GM19351 (cell line): ENCODE measurements around the gene TEX52.
A peak's percentile ranks its signal among the peaks of the same experiment; 100 is the strongest.

Source experiments
- ATAC-seq: cut with Tn5 transposase; IDR thresholded peaks from one replicate; pipeline ENCODE4 v1.9.1; 2021; ENCODE audit warnings: mild to moderate bottlenecking, moderate library complexity; ENCODE audit not compliant: unreplicated experiment

The TEX52 gene

DNA sequence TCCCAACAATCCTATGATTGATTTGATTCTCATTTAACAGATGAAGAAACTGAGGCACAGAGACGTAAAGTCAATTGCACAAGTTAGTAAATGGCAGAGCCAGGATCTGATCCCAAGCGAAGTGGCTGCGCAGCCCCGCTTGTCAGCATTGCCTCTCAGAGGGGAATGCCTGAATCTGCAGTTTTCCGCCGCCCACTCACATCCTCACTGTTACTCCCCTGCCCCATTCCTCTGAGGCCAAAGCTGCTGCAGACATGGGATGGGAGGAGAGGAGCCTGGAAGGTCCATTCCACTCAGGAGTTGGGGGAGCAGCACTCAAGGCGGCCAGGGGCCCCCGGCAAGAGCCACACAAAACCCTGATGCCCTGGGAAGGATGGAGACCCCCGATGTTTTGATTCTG is 23.0 kb downstream of the TEX52 start:
- no peak for ATAC-seq

DNA sequence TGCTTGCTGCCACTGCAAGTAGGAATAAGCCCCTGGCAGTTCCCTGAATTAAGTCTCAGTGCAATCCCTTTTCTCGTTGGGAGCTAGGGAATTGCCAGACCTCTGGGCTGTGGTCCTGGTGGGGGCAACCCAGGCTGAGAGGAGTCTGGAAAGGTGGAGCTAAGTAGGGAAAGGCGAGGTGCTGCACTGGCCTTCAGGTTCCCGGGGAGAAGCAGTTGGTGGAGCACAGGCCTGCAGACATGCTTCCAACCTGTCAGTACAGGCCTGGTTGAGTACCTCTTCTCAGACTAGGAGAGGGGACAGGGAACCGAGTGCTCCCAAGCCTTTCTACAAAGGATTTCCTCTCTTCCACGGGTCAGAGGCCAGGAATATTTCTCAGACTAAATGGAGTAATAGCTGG is 23.5 kb downstream of the TEX52 start:
- ATAC-seq, result no peak

DNA sequence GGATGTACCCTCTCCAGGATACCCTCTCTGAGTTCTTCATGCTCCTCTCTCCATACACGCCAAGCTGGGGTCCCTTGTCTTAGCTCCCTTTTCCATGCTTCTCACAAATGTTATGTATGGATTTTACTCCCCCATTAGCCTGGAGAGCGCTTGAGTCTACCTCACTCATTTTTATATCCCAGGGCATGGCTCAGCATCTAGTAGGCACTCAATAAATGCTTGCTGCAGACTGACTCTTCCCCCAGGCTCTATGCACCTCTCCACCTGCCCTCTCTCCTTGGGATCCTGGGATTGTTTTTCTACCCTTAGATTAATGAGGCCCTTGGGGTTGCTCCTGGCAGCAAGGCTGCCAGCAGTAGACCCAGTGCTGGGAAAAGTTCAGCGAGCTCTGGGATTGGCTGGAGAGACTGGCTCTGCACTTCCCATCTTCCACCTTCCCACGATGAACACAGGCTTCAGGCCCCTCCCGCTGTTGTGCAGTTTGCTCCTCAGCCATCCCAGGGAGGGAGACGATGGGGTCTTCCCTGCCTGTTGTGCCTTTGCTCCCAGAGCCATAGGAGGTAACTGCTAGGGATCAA is 24.2 kb downstream of the TEX52 start:
- ATAC-seq, result no peak

DNA sequence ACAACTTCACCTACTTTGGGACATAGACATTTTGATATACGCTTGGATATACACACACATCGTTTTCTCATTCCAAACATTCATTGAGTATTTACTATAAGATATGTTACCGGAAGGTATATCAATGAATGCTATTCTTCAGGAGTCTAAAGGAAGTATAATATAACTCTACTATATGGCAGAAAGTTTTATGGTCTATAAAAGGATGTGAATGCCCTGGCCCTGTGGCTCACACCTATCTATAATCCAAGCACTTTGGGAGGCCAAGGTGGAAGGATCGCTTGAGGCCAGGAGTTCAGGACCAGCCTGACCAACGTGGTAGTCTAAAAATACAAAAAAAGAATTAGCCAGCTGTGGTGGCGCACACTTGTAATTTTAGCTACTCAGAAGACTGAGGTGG is 27.6 kb downstream of the TEX52 start:
- ATAC-seq, result no peak

DNA sequence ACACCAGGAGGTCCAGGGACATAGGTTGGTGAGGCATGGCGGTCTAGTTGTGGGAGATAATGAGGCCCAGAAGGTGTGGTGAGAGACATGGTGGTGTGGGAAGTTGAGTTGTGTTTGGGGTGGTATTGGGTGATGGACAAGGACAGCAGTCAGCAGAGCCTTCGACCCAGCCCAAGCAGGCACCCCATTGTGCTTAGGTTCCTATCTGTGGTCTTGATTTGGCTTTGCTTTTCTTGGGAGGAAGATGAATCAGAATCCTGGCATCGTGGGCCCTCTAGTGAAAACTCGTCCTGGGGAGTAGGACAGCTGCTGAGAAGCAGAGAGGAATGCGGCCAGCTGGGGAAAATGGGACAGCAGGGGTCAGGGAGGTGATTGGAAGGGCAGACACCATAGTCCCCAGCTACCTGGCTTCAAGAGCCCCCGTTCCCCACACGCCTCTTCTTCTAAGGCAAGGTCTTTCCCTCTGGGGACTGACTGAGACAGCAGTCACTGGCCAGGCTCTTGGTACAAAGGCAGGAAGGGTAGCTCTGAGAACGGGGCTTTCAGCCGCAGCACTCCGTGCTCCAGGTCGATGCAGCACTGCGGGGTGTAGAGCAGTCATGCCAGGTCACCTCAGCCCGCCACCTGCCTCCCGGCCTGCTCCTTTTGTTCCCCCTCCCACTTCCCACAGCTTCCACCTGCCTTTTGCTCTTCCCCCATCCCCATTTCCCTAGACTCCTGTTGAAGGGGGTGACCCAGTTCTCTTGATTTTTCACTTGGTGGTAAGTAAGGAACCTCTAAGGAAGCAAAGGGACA is 29.9 kb downstream of the TEX52 start:
- ATAC-seq, result no peak

DNA sequence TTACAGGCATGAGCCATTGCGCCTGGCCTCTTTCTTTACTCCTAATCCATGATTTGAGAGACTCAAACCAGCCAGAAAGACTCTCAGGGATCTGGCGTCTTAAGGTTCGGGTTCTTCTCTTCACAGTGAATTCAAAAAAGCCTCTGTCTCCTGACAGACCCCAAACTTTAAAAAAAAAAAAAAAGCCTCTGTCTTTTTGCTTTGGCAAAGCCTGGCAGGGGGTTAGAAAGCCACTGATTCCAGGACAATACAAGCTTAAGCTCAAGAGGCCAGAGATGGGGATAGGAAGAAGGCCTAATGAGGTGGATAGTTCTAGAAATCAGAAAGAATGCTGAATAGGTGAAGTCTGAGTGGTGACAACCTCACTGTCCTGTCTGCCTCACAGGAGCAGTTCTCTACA is 30.8 kb downstream of the TEX52 start:
- no peak for ATAC-seq

DNA sequence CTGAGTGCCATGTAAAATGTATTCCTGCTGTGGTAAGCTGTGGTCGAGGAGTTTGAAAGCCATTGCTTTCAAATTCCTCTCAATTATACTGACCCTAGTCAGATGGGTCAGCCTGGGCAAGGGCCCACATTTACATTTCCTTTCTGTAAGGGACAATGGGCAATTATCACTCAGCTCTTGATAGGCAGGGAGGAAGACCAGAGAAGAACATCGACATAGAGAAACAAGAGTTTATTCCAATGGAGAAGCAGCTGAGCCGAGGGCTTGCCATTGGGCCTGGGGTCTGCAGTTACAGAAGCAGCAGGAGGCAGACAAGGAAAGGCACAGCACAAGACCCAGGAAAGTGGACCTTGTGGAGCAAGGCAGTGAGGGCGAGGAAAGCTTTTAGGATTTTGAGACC is 31.7 kb downstream of the TEX52 start:
- no peak for ATAC-seq

DNA sequence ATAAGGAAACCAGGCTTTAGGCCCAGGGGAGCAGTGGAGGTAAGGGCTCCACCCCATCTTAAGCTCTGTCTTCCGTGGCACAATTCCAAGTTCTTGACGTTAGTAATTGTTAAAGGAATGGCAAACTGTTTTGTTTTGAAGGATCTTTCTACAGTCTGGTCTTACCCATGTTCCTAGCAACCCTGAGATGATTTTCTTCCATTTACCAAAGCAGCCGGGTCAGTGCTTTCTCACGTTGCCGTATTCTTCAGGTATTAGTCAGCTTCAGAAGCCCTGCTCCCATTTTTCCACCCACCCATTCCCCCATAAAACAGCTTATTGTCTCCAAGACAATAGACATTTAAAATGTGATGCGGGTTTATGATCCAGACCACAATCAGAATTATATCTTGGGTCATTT is 32.3 kb downstream of the TEX52 start:
- no peak for ATAC-seq

DNA sequence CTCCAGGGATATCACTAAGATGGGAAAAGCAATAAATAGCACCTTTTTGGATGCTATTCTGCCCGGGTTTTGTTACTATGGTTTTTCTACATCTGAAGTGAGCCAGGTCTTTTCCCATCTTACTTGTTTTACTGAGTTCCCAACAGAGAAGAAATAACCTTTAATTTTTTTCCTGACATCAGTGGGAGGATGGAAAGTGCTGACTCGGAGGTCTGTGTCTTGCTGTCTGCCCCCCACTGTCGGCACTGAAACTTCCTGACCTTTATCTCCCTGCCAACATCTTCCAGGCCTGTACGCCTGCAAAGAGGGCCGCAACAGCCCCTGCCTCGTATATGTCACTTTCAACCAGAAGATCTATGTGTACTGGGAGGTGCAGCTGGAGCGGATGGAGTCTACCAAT is 33.4 kb downstream of the TEX52 start:
- no peak for ATAC-seq

DNA sequence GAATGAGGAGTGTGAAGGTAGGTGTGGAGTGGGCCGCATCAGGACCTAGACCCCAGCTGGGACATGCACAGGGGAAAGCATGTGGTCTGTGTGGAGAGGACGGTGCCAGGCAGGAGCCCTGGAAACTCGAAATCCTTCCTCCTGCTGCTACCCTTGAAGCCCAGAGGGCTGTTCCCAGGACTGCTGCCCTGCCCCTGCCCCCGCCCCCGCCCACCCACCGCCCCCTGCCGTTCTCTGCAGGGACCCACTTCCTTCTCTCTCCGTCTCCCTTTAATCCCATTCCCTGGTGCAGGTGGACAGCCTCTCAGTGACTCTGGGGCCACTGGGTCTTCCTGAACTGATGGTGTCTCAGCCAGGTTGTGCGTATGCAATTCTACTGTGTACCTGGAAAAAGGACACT is 36.4 kb downstream of the TEX52 start:
- ATAC-seq, result no peak

DNA sequence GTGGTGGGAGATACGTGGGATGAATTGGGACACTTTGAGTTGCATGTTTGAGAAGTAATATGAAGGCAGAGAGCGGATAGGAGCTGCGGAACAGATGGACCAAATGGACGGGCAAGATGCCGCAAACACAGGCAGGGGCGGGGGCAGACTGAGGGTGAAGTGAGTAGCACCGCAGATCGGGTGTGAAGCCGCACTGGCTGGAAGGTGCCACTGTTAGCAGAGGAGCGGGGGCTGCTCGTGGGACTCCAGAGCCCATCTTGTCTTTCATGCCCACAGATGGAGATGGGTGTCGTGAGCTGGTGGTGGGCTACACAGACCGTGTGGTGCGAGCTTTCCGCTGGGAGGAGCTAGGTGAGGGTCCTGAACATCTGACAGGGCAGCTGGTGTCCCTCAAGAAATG is 37.0 kb downstream of the TEX52 start:
- ATAC-seq, result no peak

DNA sequence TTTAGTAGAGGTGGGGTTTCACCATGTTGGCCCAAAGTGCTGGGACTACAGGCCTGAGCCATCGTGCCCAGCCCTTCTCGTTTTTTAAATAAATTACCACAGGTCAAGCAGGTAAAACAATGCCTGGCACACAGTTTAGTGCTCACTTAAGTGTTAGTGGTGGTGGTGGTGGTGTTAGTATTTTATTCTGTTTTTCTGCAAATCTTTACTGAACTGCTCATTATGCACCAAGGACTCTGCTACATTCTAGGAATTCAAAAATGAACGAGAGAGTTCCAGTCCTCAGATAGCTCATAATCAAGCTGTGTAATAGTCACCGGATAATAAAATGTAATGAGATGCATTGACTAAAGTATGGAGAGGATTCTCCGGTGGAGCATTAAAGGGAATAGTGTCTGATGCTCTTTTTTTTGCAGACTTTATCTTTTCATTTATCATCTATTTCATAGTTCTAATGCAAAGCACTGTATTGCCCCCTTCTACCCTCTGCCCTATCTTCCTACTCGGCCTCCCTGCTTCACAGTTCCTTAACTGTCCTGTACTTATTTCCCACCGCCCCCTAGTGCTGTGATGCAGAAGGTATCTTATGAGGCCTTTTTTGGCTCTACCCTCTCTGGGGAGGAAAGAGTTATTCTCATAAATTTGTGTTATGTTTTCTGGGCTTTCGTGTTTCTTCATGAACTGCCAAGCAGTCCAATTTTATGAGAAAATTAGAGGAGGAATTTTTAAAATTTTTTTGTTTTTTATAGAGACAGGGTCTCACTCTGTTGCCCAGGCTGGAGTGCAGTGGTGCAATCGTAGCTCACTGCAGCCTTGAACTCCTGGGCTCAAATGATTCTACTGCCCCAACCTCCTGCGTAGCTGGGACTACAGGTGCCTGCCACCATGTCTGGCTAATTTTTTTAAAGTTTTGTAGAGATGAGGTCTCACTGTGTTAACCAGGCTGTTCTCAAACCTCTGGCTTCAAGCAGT is 43.3 kb downstream of the TEX52 start:
- peak; percentile 40 for ATAC-seq

DNA sequence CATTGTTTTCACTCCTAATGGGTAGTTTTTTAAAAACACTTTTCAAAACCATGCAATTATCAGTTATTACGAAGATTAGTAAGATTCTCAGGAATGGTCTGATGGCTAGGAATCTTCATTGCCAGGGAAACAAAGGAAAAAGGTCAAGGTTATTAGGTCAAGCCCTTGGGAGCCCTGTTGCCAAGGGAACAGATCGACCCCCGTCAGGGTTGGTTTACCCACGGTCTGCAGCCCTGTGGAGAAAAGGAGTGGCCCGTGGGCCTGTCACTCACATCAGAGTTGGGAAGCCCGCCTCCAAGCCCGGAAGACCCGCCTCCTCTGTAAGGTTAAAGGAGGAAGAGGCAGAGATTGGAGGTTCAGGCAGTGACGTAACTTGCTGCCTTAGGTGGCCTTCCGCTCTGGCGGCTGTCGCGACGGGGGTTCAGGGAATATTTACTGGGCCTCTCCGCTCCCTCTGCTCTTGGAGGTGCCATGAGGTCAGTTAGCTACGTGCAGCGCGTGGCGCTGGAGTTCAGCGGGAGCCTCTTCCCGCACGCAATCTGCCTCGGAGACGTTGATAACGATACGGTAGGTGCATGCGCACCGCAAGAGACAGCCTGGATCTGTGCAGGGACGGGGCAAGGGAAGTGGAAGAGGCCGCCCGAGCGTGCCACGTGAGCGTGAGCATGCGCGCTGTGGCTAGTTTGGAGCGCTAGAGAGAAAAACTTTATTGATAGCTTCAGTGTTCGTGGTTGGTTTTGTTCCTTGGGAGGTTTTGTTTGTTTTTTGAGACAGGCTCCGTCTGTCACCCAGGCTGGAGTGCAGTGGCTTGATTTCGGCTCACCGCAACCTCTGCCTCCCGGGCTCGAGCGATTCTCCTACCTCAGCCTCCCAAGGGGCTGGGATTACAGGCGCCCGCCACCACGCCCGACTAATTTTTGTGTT is 44.3 kb downstream of the TEX52 start, which contains the start of gene ITFG2:
ITFG2 (plus strand) TSS at position 379 of the 924 bp plus-strand sequence; CDS start at position 472, 93 bp downstream.
- ATAC-seq, result peak; percentile 96

DNA sequence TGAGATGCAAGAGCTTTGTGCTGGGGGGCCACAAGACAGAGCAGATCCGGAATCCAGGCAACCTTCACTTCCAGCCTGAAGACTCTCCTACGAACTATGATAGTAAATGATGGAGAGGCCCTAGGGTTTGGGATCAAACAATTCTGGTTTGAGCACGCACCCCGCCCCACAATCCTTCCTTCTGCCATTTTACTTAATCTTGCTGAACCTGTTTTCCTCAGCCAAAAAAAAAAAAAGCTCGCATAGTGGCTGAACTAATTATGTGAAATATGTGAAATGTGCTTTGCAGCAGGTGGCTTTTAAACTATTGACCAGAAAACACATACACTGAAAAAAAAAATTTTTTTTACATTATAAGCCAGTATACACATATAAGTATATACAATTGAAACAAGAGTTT is 45.0 kb downstream of the TEX52 start:
- ATAC-seq, result no peak

DNA sequence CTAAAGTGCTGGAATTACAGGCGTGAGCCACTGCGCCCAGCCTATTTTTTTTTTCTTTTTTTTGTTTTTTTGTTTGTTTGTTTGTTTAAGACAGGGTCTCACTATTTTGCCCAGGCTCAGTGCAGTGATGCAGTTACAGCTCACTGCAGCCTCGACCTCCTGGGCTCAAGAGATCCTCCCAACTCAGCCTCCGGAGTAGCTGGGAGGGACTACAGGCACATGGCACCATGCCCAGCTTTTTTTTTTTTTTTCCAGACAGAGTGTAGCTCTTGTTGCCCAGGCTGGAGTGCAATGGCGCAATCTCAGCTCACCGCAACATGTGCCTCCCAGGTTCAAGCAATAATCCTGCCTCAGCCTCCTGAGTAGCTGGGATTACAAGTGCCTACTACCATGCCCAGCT is 50.1 kb downstream of the TEX52 start:
- ATAC-seq, result no peak

DNA sequence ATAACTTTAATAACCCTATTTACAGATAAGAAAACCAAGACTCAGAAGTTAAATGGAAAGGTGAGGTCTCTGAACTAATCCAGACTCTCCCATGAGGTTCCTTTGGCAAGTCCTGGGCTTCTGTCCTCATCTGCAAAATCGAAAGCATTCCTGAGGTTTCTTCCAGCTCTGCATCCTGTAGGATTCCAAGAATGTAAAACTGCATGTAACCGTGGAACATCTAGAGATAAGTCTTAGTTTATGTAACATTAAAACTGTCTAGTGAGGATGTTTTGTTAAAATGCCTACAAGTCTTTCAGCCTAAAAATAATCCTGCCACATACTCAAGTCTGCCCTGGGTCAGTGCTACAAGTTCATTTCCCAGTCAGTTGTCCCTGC is 51.7 kb downstream of the TEX52 start:
- ATAC-seq, result no peak

DNA sequence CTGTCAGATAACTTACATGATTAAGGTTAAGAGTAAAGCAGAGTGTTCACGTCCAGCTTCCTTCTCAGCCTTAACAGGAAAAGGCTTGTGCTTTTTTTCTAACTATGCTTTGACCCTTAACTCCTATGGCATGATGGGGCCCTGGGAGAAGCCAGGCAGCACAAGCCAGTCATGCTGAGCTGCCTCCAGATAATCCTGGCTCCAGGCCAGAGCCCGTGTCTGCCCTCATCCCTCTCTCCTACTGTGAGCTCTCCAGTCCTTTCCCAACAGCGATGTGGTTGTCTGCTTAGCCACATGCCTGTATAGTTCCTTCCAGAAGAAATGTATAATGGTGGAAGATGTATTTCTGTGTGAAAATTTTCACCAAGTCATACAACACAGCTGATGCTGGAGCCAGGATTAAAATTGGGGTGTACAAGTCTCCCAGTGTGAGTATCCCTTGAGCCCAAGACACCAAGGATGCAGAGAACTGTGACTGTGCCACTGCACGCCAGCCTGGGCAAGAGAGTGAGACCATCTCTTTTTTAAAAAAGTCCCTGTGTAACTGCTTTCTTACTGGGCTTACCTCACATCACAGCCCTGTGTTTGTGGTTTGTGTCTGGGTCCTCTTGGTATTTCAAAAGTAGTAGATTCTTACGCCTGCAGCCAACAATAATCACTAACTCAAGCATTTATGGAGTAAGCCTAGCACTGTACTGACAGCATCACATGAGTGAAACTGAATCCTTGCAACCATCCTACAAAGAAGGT is 52.3 kb downstream of the TEX52 start:
- no peak for ATAC-seq

DNA sequence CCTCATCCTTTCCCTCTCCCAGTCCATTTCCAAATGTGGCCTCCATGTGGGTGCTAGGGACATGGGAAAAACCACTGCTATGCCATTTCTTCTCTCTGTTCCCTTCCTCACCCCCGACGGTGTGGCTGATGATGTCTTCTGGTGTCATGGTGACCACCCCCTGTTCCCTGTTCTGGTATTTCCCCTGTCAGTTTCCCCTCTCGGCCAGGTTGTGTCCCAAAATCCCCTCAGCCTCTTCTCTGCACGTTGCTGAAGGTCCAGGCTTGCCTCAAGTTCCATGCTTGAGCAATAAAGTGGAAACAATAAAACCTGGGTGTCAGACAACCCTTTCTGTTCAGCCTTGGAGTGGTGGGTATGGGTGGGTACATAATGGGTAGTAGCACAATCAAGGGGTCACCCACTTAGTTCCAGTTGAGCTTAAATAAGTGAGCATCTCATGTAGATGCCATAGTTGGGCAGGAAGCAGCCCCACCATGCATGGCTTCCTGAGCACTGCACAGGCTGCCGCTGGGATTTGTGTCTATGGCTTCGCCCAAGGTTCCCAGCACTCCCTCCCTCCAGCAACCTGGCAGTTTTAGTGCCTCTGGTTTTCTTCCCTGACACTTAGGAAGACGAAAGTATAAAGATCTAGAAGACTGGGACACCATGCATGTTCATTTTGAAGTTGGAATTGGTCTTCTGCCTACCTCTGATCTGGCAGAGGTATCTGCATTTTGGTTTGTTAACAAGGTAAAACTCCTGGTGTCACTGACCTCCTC is 53.0 kb downstream of the TEX52 start:
- no peak for ATAC-seq
